NCI-H2227 (cell line): ENCODE results near the gene DNAJC27.
"Not testable (repeated sequence)": the region's sequence is repeated elsewhere in the genome, so short reads cannot be mapped to it uniquely, and the experiment has no call there.

Experiments used
- DNase-seq: peaks from one replicate; lab custom pipeline; 2025; ENCODE audit not compliant: unreplicated experiment; lab: John Stamatoyannopoulos, UW

The DNAJC27 gene

GRCh38 chr2:24971536-24972314 is at the start of gene DNAJC27:
DNAJC27 (minus strand) TSS chr2:24971955; CDS start chr2:24971904, 51 bp downstream.
- peak; percentile 99 for DNase-seq

- DNase-seq, result no peak
These were observed 46.9 kb upstream of the DNAJC27 start for GRCh38 chr2:25018681-25019080.

GRCh38 chr2:25014631-25015030 is 42.9 kb upstream of the DNAJC27 start:
- DNase-seq, result no peak

- DNase-seq, result not testable (repeated sequence)
These were observed 39.6 kb upstream of the DNAJC27 start for GRCh38 chr2:25011342-25011741.

GRCh38 chr2:25009954-25010353 is 38.2 kb upstream of the DNAJC27 start:
- peak; percentile 34 for DNase-seq

GRCh38 chr2:25002066-25002465 is 30.3 kb upstream of the DNAJC27 start:
- DNase-seq, result no peak

- DNase-seq, result no peak
These were observed 29.5 kb upstream of the DNAJC27 start for GRCh38 chr2:25001325-25001637.

GRCh38 chr2:25000503-25001324 is 29.0 kb upstream of the DNAJC27 start:
- DNase-seq, result no peak

GRCh38 chr2:25000036-25000435 is 28.3 kb upstream of the DNAJC27 start:
- no peak for DNase-seq

- DNase-seq, result not testable (repeated sequence)
These were observed 27.3 kb upstream of the DNAJC27 start for GRCh38 chr2:24999097-24999496.

GRCh38 chr2:24994146-24994724 is 22.5 kb upstream of the DNAJC27 start:
- no peak for DNase-seq

GRCh38 chr2:24993406-24994145 is 21.8 kb upstream of the DNAJC27 start:
- no peak for DNase-seq

- DNase-seq, result no peak
These were observed 14.6 kb upstream of the DNAJC27 start for GRCh38 chr2:24986372-24986771.

- no peak for DNase-seq
These were observed 13.8 kb upstream of the DNAJC27 start for GRCh38 chr2:24985511-24985910.

GRCh38 chr2:24984912-24985311 is 13.2 kb upstream of the DNAJC27 start:
- DNase-seq, result peak; percentile 84

- no peak for DNase-seq
These were observed 9.8 kb upstream of the DNAJC27 start for GRCh38 chr2:24981411-24982136.

- DNase-seq, result no peak
These were observed 6.9 kb upstream of the DNAJC27 start for GRCh38 chr2:24978661-24979060.

- no peak for DNase-seq
These were observed 5.9 kb upstream of the DNAJC27 start for GRCh38 chr2:24977631-24978030.

- no peak for DNase-seq
These were observed 2.1 kb upstream of the DNAJC27 start for GRCh38 chr2:24973812-24974211.

- DNase-seq, result peak; percentile 61
These were observed 683 bp upstream of the DNAJC27 start for GRCh38 chr2:24972315-24972961.
